ENCODE measurements around the gene STARD9. TPM values are rescaled to one million over a fixed set of nuclear protein-coding genes. Genes with fewer than 3 reads are reported as not detected.

Gene STARD9
- total and polyA plus RNA-seq, 8 donors, result 1.4 to 45.7 (median 11.8) TPM

DNA sequence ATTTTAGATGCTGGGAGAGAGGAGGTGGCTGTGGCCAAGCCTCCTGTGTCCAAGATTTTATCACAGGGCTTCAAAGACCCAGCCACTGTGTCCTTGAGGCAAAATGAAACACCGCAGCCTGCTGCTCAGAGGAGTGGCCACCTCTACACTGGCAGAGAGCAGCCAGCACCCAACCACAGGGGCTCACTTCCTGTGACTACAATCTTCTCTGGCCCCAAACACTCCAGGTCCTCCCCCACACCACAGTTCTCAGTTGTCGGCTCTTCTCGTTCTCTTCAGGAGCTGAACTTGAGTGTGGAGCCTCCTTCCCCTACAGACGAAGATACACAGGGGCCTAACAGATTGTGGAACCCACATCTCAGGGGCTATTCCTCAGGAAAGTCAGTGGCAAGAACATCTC is 115.9 kb downstream of the STARD9 start:
- no peaks in the 10 kb centered on the region for H3K9me3 ChIP-seq
- no peak overlapping the region for H3K27ac ChIP-seq
- no peaks in the 10 kb centered on the region for H3K4me1 ChIP-seq
- H3K36me3 ChIP-seq, result peaks cover 13 to 100% (median 94%) of the 10 kb centered on the region in 4 donors
- WGBS, 5 donors, result 69 to 93% (median 81%) methylated on average over 4 of the region's 4 CpGs
- DNase-seq, result no peak
- intact Hi-C loops (cut with DNase I; ENCODE audit: low total_unique reads), result loop anchor here (10.0 kb wide), 1 partner anchor 243 kb away; no protein-coding TSS in a partner anchor
- TF ChIP-seq POLR2A (IDR thresholded peaks at IDR 0.05) (no peak), EP300 (IDR thresholded peaks at IDR 0.05) (no peak), CTCF (IDR thresholded peaks at IDR 0.05) (no peak), POLR2AphosphoS5 (IDR thresholded peaks at IDR 0.05) (no peak)
- H3K4me3 ChIP-seq, result no peak overlapping the region
- no peaks in the 10 kb centered on the region for H3K27me3 ChIP-seq

DNA sequence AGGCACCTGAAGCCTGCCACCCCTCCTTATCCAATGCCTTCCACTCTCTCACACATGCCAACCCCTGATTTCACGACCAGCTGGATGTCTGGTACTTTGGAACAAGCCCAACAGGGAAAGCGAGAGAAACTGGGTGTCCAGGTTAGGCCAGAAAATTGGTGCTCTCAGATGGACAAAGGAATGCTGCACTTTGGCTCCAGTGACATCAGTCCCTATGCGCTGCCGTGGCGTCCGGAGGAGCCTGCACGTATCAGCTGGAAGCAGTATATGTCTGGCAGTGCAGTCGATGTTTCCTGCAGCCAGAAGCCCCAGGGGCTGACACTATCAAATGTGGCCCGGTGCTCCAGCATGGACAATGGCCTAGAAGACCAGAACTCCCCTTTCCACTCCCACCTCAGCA is 116.4 kb downstream of the STARD9 start:
- no peak for TF ChIP-seq CTCF (IDR thresholded peaks at IDR 0.05)
- no peak for TF ChIP-seq POLR2AphosphoS5 (IDR thresholded peaks at IDR 0.05)
- no peak for TF ChIP-seq POLR2A (IDR thresholded peaks at IDR 0.05)
- no peak for TF ChIP-seq EP300 (IDR thresholded peaks at IDR 0.05)
- no peaks in the 10 kb centered on the region for H3K9me3 ChIP-seq
- intact Hi-C loops (cut with DNase I; ENCODE audit: low total_unique reads), result loop anchor here (10.0 kb wide), 1 partner anchor 243 kb away; no protein-coding TSS in a partner anchor
- H3K36me3 ChIP-seq, result peaks cover 13 to 100% (median 93%) of the 10 kb centered on the region in 4 donors
- no peaks in the 10 kb centered on the region for H3K4me1 ChIP-seq
- WGBS, 5 donors, result 77 to 88% (median 85%) methylated on average over 9 of the region's 9 CpGs
- H3K4me3 ChIP-seq, result no peak overlapping the region
- no peak overlapping the region for H3K27ac ChIP-seq
- DNase-seq, result no peak
- H3K27me3 ChIP-seq, result no peaks in the 10 kb centered on the region

GRCh38 chr15:42692536-42692935 is 117.1 kb downstream of the STARD9 start:
- Histone ChIP-seq H3K27me3 (no peaks in the 10 kb centered on the region), H3K9me3 (no peaks in the 10 kb centered on the region), H3K36me3 (peaks cover 13 to 100% (median 91%) of the 10 kb centered on the region in 4 donors), H3K4me1 (no peaks in the 10 kb centered on the region), H3K27ac (no peak overlapping the region), H3K4me3 (no peak overlapping the region)
- no peak for TF ChIP-seq CTCF (IDR thresholded peaks at IDR 0.05)
- TF ChIP-seq POLR2A (IDR thresholded peaks at IDR 0.05), result no peak
- TF ChIP-seq EP300 (IDR thresholded peaks at IDR 0.05), result no peak
- TF ChIP-seq POLR2AphosphoS5 (IDR thresholded peaks at IDR 0.05), result no peak
- WGBS, 5 donors, result 70 to 100% (median 80%) methylated on average over 1 of the region's 1 CpG
- DNase-seq, result no peak
- intact Hi-C loops (cut with DNase I; ENCODE audit: low total_unique reads), result loop anchor here (10.0 kb wide), 1 partner anchor 242 kb away; no protein-coding TSS in a partner anchor

GRCh38 chr15:42692997-42693396 is 117.6 kb downstream of the STARD9 start:
- no peak for DNase-seq
- 84 to 97% (median 92%) methylated on average over 4 of the region's 4 CpGs for WGBS, 5 donors
- peaks cover 13 to 99% (median 88%) of the 10 kb centered on the region in 4 donors for H3K36me3 ChIP-seq

More at GRCh38 chr15:42692997-42693396, 117.6 kb downstream of the STARD9 start:
- intact Hi-C loops (cut with DNase I; ENCODE audit: low total_unique reads), result loop anchor here (10.0 kb wide), 1 partner anchor 242 kb away; no protein-coding TSS in a partner anchor
- TF ChIP-seq POLR2A (IDR thresholded peaks at IDR 0.05), result no peak
- TF ChIP-seq EP300 (IDR thresholded peaks at IDR 0.05), result no peak
- TF ChIP-seq POLR2AphosphoS5 (IDR thresholded peaks at IDR 0.05), result no peak
- TF ChIP-seq CTCF (IDR thresholded peaks at IDR 0.05), result no peak
- Histone ChIP-seq H3K4me1 (no peaks in the 10 kb centered on the region), H3K27me3 (no peaks in the 10 kb centered on the region), H3K9me3 (no peaks in the 10 kb centered on the region), H3K4me3 (no peak overlapping the region), H3K27ac (no peak overlapping the region)
